IPS DF 4.7 (cell line): ENCODE results near the gene ANO10.
"Not testable (repeated sequence)": the region's sequence is repeated elsewhere in the genome, so short reads cannot be mapped to it uniquely, and the experiment has no call there.

Experiments
- DNase-seq: peaks from one replicate; pipeline ENCODE4 v3.0.0-alpha.2; 2013; ENCODE audit warnings: low spot score; ENCODE audit errors: extremely low read depth

The ANO10 gene

GRCh38 chr3:43627360-43627759, 5.5 kb upstream of the ANO10 start:
- no peak for DNase-seq

- no peak for DNase-seq
These were observed 3.0 kb upstream of the ANO10 start for GRCh38 chr3:43624619-43625305.

GRCh38 chr3:43620831-43621655, 768 bp downstream of the ANO10 start:
- no peak for DNase-seq

GRCh38 chr3:43619588-43619987, 2.2 kb downstream of the ANO10 start:
- no peak for DNase-seq

- DNase-seq, result no peak
These were observed 3.7 kb downstream of the ANO10 start for GRCh38 chr3:43618142-43618541.

GRCh38 chr3:43616034-43616433, 5.8 kb downstream of the ANO10 start:
- DNase-seq, result no peak

- DNase-seq, result no peak
These were observed 6.7 kb downstream of the ANO10 start for GRCh38 chr3:43615133-43615532.

GRCh38 chr3:43613976-43614375, 7.8 kb downstream of the ANO10 start:
- no peak for DNase-seq

- DNase-seq, result no peak
These were observed 9.4 kb downstream of the ANO10 start for GRCh38 chr3:43612419-43612818.

GRCh38 chr3:43609406-43609805, 12.4 kb downstream of the ANO10 start:
- no peak for DNase-seq

- DNase-seq, result no peak
These were observed 13.1 kb downstream of the ANO10 start for GRCh38 chr3:43608751-43609150.

- DNase-seq, result no peak
These were observed 15.5 kb downstream of the ANO10 start for GRCh38 chr3:43606284-43606683.

GRCh38 chr3:43599959-43600358, 21.9 kb downstream of the ANO10 start:
- DNase-seq, result not testable (repeated sequence)

GRCh38 chr3:43597961-43598360, 23.9 kb downstream of the ANO10 start:
- DNase-seq, result no peak

- not testable (repeated sequence) for DNase-seq
These were observed 25.6 kb downstream of the ANO10 start for GRCh38 chr3:43596178-43596577.

- not testable (repeated sequence) for DNase-seq
These were observed 26.5 kb downstream of the ANO10 start for GRCh38 chr3:43595280-43595679.

- DNase-seq, result not testable (repeated sequence)
These were observed 28.2 kb downstream of the ANO10 start for GRCh38 chr3:43593588-43593987.

- DNase-seq, result not testable (repeated sequence)
These were observed 29.9 kb downstream of the ANO10 start for GRCh38 chr3:43591866-43592265.

GRCh38 chr3:43587303-43587702, 34.5 kb downstream of the ANO10 start:
- DNase-seq, result no peak

GRCh38 chr3:43584043-43584826, 37.6 kb downstream of the ANO10 start:
- no peak for DNase-seq

GRCh38 chr3:43583481-43583880, 38.3 kb downstream of the ANO10 start:
- DNase-seq, result no peak

GRCh38 chr3:43582866-43583265, 38.9 kb downstream of the ANO10 start:
- no peak for DNase-seq
